NCI-H2196 treated with DMSO at 0.1 percent for 48 hours (cell line): ENCODE measurements around the gene KRT33B.

Experiments
- DNase-seq: peaks from one replicate; lab custom pipeline; 2025; ENCODE audit not compliant: unreplicated experiment; lab: John Stamatoyannopoulos, UW

Gene KRT33B

DNA sequence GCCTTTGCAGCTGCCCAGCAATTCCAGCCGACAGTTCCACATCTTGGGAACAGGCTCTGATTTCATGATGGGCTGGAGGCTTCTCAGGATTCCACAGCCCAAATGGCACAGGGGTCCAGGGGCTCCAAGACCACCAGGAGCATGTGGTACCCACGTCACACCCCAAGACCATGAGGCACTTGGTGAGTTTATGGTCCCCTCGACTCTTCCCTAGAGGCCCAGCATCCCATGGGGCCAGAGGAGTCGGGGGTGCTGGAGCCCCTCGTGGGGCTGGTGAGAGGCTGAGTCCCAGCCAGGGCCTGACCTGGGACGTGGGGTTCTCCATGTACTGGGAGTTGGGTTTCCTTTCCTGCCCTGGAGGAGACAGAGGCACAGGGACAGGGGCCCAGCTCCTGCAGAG, 44.0 kb downstream of the KRT33B start:
- DNase-seq: no peak

DNA sequence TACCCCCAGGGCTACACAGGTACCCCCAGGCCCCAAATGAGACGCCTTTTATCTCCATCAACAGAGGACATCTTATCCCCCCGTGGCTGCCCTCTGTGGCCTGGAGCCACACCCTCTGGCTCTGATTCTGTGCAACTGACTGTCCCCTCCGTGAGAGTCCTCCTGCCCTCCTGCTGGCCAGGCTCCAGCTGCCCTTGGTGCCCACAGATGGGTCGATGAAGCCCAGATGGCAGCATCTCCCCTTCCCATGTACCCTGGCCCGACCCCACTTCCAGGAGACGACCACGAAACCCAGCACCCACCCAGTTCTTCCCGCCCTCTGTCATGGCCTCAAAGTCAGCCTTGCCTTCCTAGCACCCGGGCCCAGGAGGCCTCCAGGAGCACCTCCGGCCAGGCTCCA, 44.5 kb downstream of the KRT33B start:
- no peak for DNase-seq

DNA sequence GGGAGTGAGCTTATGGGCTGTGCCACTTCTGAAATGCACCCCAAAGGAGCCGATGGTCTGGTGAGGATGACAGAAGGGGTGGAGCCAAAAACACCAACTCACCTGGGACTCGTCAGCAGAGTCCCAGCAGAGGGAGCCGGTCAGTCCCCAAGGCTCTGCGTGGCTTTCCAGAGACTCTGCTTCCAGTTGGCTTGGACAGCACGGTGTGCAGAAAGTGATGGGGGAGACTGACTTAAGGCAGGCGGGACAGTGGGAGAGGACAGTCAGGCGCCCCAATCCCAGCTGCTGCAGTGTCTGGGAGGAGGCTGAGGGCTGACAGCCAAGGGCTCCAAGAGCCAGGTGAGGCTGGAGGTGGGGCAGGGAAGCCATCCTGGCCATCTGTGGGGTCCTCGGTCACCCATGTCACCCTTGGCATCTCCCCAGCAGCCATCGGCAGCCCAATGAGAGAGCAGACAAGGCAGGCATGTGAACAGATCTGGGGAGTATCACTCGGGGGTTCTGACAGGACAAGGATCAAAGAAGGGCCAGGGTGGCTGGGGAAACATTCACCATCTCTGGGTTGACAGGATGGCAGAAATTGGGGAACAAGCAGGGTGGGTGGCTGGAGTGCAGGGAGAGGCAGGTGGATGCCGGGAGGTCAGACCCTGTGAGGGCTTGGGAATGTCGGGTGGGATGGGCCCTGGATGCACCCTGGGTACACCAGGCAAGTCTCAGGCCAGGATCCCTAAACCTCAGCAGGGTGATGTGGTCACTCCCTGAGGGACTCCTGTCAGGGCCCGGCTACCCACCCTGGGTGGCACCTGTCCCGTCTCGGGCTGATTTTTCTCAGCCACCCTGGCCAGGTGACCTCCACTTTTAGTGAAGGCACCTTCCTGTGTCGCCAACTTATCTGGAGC, 45.2 kb downstream of the KRT33B start:
- no peak for DNase-seq

- no peak for DNase-seq
Measured at GRCh38 chr17:41322903-41323895, 46.4 kb downstream of the KRT33B start.

GRCh38 chr17:41322094-41322902, 47.3 kb downstream of the KRT33B start:
- DNase-seq: peak; percentile 8

- no peak for DNase-seq
Measured at GRCh38 chr17:41318231-41318630, 51.4 kb downstream of the KRT33B start.

GRCh38 chr17:41315814-41316445, 53.7 kb downstream of the KRT33B start:
- DNase-seq: no peak

GRCh38 chr17:41315204-41315794, 54.3 kb downstream of the KRT33B start, which contains the start of gene KRTAP17-1:
Gene KRTAP17-1 (minus strand): TSS chr17:41315710. CDS start chr17:41315650, 60 bp downstream.
- no peak for DNase-seq
